Muscle of arm (tissue), 12 donors: ENCODE data around the gene PTRH2. TPM values are rescaled to one million over a fixed set of nuclear protein-coding genes. Genes with fewer than 3 reads are reported as not detected.
"Not testable (repeated sequence)": the region's sequence is repeated elsewhere in the genome, so short reads cannot be mapped to it uniquely, and the experiment has no call there.

ENCODE experiments used
- DNase-seq: peaks from one replicate; pipeline ENCODE4 v3.0.0-alpha.2; 2013
- polyA plus RNA-seq, 12 donors: library from polyadenylated mRNA; unstranded; fragments of 120-200 nt; gene quantifications; one replicate each; pipeline ENCODE4 v1.2.1, GENCODE V29; 2013; ENCODE audit not compliant: insufficient read length in 12 of 12

Gene PTRH2
- polyA plus RNA-seq, 12 donors, result 13.4 to 19.2 (median 15.9) TPM; not detected in 1

GRCh38 chr17:59676716-59677115 is 30.5 kb downstream of the PTRH2 start:
- no peak for DNase-seq

- DNase-seq, result no peak
These were observed 32.0 kb downstream of the PTRH2 start for GRCh38 chr17:59675231-59675630.

- DNase-seq, result no peak
These were observed 35.8 kb downstream of the PTRH2 start for GRCh38 chr17:59671386-59671785.

GRCh38 chr17:59669944-59670343 is 37.3 kb downstream of the PTRH2 start:
- DNase-seq, result no peak

GRCh38 chr17:59669411-59669810 is 37.8 kb downstream of the PTRH2 start:
- no peak for DNase-seq

- no peak for DNase-seq
These were observed 38.4 kb downstream of the PTRH2 start for GRCh38 chr17:59668816-59669215.

GRCh38 chr17:59666235-59666634 is 41.0 kb downstream of the PTRH2 start:
- no peak for DNase-seq

- not testable (repeated sequence) for DNase-seq
These were observed 50.6 kb downstream of the PTRH2 start for GRCh38 chr17:59656624-59657023.

- DNase-seq, result no peak
These were observed 55.1 kb downstream of the PTRH2 start for GRCh38 chr17:59652119-59652518.

- no peak for DNase-seq
These were observed 55.9 kb downstream of the PTRH2 start for GRCh38 chr17:59651346-59651745.

GRCh38 chr17:59650642-59651041 is 56.6 kb downstream of the PTRH2 start:
- DNase-seq, result no peak

- no peak for DNase-seq
These were observed 57.3 kb downstream of the PTRH2 start for GRCh38 chr17:59649886-59650285.

Other genes with a start within 250 kb of the PTRH2 start
- 10 to 100 TPM in 11 of 12 donors, not detected in 1; 31.1 to 41.8 (median 35.9) TPM for gene DHX40, start 141.8 kb downstream of the PTRH2 start, polyA plus RNA-seq
- 100 to 1,000 TPM in 11 of 12 donors, not detected in 1; 121 to 195 (median 154) TPM for gene CLTC, start 87.5 kb downstream of the PTRH2 start, polyA plus RNA-seq
- 100 to 1,000 TPM in 1 of 12 donors, 10 to 100 TPM in 10, not detected in 1; 39.6 to 123 (median 50.4) TPM for gene VMP1, start 224 bp upstream of the PTRH2 start, polyA plus RNA-seq
- gene TUBD1, start 185.5 kb upstream of the PTRH2 start, polyA plus RNA-seq, result 10 to 100 TPM in 7 of 12 donors, 1 to 10 TPM in 4, not detected in 1; 7.7 to 16.4 (median 10.9) TPM
- gene RPS6KB1, start 185.7 kb upstream of the PTRH2 start, polyA plus RNA-seq, result 10 to 100 TPM in 11 of 12 donors, not detected in 1; 32.1 to 49.4 (median 41.5) TPM